ENCODE data around the gene KCNH1.

KCNH1 gene

DNA sequence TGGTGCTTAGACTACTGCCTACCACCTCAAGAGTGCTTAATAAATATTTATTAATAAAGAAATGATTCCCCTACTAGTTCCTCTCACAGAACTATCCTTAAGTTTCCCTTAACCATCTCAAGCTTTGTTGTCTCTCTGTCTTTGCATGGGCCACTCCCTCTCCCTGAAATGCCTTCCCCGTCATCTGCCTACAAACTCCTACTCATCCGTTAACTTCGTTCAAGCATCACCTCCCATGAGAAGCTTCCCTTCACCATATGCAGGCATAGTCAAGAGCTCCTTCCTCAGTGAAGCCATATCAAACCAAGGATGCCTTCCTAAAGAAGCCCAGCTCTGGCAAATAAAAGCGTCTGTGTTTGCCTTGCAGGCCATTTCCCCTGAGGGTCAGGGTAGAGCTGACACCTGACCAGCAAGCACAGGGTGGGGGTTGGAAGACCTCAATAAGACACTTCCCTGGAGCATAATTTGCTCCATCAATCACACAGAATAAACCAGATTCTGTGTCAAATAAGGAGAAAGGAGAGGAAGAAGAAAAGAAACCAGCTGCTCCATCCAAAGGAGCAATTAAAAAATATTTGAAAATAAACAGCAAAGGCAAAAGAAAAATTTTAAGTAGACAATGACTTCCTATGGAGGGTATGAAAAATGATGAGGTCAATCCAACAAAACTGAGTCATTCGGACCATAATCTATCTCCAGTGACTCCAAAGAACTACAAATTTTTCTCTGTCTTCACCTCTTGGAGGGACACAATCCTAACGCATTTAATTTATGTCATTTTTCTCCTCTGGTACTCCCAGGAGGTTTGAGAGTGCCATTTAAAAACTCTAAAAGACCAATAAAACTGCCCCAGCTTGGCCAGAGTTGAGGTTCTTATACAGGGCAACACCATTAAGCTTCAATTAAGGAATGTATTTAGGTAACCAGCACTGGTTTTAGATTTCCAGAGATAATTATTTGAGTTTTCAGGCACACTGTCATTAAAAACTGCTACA is 303.6 kb downstream of the KCNH1 start:
- intact Hi-C loops (cut with DNase I), result no loop called here
- peak in 4 of 42 donors; percentile 17 to 58 (median 30) for DNase-seq

DNA sequence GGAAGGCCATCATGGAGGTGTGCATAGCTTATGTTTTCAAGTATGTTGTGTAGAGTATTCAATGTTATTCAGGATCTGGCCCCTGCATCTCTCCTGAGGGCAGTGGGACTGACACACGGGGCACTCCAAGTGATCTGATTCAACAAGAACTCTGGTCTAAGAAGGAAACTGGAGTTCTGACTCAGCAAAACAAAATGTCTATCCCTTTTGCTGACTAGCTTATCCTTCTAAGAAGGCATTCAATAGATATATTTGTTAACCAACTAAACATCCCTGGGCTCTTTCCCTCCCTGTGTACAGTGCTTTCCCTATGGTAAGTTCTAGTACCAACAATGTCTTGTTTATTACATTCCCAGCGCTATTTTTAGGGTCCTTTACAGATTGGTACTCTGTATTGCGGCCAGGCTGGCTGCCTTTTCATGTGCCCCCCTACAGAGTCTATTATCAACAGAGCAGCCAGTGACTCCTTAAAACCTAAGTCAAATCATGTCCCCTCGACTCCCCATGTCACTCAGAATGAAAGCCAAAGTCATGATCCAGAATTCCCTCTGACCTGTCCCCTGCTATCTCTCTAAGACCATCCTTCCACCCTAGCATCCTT is 304.9 kb downstream of the KCNH1 start:
- DNase-seq, result no peak
- intact Hi-C loops (cut with DNase I), result no loop called here

DNA sequence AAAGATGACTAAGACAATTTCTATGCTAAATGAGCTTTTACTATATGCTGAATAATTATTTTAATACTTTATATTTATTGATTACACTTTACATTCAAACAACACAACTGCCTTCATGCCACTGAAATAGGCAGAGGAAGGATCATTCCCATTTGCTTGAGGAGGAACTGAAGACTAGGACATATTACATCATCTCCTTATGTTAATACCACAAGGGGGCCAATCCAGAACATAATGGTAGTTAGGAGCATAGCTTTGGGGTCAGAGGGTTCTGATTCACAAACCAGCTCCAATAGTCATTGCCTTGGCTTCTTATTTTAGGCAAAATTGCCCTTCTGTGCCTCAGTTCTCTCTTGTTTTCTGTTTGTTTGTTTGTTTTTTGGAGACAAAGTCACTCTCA is 306.5 kb downstream of the KCNH1 start:
- intact Hi-C loops (cut with DNase I), result no loop called here
- DNase-seq, result no peak

DNA sequence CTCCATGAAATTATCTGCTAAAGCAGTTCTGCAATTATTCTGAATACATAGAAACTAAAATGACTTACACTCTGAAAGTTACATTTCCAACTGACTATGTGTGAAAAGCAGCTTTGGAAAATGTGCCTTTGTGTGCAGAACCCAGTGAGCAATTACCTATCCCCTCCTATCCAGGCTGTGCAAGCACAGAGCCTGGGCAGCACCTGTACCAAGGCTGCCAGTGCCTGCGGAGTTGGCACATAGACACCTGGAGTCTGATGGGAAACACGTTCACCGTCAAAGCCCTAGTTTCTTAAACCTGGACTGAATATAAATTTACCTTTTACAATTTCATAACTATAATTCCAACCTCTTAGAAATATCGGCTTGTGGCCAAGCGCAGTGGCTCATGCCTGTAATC is 307.3 kb downstream of the KCNH1 start:
- DNase-seq, result no peak
- intact Hi-C loops (cut with DNase I), result no loop called here

DNA sequence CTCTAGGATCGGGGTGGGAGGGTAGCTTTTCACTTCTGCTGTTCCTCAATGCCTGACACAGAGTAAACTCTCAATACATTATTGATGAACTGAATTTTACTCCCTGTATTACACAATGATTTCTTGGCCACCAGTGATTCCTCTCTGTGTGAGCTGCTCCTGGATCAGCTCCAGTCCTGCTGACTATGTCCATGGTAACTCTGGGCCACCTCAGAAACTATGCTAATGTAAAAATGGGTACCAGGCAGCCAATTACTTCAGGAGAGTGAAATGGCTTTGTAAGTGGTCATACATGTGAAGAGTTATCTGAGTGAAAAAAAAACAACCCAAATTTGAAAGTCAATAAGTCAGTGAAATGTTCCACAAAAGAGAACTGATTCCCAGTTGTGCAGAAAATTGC is 311.0 kb downstream of the KCNH1 start:
- DNase-seq, result peak in 1 of 42 donors; percentile 44
- intact Hi-C loops (cut with DNase I), result no loop called here

DNA sequence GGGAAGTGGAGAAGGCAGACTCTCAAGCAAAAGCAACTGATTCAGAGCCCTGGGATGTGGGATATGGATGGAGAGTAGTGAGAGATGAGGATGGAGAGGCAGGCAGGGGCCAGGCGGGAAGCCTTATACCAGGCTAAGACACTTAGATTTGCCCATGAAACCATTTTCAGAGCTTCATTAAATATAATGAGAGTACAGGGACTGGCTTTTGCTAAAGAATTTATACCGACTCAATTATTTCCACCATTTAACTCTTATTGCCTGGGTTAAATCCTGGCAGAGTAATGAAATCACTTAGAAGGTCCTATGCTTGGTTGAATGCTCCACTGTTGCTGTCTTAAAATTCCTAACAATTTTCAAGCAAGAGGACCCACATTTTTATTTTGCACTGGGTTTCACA is 311.7 kb downstream of the KCNH1 start:
- intact Hi-C loops (cut with DNase I), result no loop called here
- no peak for DNase-seq

DNA sequence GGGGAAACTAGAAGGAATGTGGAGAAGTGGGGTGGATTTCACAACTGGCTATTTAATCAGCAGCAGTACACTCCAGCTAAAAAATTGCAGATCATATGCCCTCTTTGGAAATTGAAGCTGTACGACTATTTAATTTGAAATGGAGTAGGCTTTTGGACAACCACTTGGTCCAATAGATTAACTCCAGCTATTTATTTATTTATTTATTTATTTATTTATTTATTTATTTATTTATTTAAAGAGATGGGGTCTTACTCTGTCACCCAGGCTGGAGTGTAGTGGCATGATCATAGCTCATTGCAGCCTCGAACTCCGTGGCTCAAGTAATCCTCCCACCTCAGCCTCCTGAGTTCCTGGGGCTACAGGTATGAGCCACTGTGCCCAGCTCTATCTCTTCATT is 312.3 kb downstream of the KCNH1 start:
- intact Hi-C loops (cut with DNase I), result no loop called here
- DNase-seq, result no peak

DNA sequence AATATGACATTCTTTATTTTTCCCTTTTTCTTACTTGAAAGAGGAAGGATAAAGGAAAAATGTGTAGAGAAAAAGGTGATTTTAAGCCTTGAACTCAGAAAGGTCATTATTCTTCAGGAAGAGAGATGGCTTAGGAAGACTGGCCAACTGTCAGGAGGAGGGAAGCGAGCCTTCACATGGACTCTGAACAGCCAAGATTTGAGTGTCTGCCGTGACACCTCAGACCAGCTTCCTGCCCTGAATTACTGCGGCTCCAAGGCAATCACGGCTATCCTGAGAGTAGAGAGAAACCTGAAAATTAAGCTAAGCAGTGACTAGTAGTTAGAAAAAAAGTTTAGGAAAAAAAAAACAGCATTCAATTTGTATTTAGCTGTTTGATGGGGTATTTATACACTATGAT is 314.7 kb downstream of the KCNH1 start:
- no peak for DNase-seq
- intact Hi-C loops (cut with DNase I), result no loop called here

DNA sequence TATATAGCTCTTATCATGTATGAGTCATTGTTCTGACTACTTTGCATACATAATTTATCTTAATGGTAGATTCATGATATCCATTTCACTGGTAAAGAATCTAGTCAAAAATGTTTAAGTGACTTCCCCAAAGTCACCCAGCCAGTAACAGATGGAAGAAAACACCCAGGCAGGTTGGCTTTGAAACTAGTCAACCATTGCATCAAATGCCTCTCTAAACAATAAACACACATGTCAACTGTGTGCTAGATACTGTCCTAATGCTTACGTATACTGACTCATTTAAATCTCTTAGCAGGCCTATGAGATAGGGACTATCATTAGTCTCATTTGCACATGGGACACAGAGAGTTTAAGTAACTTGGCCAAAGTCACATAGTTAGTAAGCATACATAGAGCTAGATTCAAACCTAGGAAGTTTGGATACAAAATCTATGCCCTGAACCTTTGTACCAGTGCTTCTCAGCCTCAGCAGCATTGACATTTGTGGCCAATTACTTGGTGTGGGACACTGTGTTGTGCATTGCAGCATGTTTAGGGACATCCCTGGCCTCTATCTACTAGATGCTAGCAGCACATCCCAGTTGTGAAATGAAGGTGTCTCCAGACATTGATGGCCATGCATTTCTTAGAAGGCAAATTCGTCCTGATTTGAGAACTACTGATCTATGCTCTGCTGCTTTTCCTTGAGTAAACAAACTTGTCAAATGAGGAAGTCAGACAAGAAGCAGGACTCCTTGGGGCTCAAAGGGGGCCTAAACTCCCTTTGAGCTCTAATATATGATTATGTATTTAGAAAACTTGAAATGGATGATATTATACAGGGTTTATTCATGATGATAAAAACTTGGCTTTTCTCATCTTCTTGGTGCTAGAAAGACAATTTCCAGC is 316.3 kb downstream of the KCNH1 start:
- no peak for DNase-seq
- intact Hi-C loops (cut with DNase I), result no loop called here

DNA sequence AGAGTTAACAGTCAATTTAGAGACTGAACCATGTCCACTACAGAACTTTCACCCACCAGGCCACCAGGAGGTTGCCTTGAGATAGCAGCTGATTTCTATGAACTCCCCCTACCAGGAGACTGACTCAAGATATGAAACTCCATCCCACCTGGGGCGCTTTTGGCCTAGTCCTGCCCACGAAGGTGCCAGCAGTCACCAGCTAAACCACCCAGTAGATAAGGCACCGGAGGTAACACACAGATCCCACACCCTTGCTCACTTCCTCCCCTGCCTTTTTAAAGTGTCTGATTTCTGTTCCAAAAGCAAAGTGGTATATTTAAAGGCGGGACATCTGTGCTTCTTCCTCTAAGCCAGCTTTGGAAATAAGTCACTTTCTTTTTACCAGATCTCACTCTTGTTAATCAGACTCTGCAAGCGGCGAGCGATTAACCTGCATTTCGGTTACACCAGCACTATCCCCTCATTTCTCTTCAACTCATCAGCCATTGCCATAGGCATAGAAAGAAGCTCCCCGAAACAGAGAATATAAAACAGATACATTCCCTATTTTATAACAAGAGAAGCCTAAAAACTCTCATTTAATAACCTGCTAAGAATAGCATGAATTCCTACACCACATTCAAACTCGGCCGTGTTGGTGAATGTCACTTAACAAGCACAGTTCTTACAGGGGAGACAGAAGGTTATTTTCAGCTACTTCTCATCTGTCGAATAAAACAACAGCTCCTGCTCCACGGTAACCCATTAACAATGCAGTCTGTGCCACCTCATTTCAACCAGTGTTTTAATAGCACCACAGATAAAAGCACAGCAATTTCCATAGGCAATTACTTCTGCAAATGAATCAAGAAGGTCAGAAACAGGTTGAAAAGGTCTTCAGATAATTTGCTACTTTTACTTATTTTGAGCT is 318.1 kb downstream of the KCNH1 start:
- peak in 23 of 42 donors; percentile 8 to 73 (median 39) for DNase-seq
- intact Hi-C loops (cut with DNase I), result no loop called here

DNA sequence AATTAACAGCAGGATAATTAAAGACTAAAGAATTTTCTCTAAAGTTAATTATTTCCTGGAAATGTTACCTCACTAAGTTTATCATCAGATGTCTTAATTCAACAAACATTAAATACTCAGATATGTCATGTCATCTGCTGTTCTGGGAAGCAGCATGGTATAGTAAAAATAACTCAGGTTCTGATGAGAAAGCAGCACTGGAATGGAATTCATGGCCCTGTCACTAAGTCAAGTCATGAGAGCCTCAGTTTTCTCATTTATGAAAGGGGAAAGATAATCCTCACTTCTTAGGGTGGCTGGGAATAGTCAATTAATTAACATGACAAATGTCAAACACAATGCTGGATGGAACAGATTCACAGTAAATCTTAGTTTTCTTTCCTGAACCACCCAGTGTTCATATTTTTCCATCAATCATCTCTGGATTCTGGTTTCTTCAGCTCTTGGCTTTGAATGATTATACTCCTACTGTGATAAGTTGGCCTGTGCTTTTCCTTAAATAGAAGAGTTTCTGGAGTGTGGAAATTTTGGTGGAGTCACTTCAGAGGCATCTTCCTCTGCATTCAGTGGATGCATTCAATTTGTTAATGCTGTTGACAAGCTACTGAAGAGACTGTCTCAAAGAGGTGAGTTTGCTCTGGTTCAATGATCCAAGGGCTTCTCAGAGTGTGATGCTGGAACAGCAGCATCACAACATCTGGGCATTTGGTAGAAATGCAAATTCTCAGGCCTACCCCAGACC is 319.4 kb downstream of the KCNH1 start:
- no peak for DNase-seq
- intact Hi-C loops (cut with DNase I), result no loop called here

DNA sequence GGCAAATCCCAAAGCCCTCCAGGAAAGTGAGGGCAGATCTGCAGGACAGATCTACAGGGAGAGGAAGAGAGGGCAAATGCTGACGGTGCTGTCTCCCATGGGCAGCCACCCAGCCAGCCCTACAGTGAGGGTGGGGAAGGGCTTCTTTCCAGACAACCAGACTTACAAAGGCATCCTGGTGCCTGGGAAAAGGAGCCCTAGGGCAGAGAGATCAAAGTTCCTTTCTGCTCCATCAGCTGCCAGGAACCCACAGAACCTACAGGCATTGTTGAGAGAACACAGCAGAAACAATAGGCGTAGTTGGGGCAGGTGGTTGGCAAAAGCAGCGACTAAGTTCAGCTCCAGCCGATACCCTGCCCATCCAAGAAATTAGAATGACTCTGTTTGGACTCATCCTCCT is 332.4 kb downstream of the KCNH1 start:
- intact Hi-C loops (cut with DNase I), result no loop called here
- no peak for DNase-seq

DNA sequence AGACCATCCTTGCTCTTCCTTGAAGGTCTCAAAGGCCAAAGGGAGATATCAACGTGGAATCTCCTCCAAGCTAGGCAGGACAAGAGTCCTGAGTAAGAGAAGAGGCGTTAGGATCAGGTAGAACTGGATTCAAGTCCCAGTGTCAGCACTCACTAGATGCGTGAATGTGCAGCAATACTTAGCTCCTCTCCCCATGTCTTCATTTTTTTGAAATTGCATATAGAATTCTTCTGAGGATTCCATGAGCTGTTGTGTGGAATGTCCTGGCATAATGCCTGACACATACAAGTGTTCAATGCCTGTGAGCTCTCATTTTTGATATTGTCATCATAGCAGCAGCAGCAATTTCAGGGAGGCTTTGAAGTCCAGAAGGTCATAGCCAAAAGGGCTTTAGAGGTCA is 333.2 kb downstream of the KCNH1 start:
- intact Hi-C loops (cut with DNase I), result no loop called here
- DNase-seq, result no peak

DNA sequence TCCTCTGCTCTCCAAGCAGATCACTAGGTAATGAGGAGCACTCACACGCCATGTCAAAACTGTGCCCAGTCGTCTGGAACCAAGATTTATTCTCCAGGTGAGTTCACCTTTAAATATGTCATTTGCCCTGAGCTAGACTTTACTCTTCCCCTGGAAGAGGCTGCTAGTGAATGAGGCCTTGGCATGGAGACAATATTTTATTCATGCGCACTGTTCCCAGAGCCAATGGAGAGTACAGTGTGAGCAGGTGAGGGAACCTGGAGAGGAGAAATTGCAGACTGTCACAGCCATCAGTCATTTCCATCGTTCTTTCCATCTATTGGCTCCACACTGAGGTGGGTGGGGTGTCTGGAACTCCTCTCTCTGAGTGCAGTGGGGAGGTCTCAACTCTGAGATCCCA is 333.6 kb downstream of the KCNH1 start:
- intact Hi-C loops (cut with DNase I), result no loop called here
- no peak for DNase-seq

DNA sequence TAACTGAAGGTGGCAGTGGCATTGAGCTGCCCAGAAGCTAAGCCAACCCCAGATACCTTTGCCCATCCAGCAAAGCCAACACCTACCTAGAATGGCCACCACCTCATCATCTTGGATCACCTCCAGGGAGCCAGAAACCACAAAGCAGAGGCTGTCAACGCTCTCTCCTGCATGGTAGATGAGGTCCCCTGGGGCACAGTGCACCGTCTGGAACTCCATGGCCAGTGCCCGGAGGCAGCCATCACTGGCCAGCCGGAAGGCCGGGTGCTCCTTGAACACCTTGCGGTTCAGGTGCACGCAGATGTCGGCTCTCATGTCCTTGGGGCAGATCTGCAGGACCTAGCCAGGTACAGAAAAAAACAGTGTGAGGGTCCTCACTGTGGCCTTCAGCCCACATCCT is 336.5 kb downstream of the KCNH1 start:
- DNase-seq, result no peak

DNA sequence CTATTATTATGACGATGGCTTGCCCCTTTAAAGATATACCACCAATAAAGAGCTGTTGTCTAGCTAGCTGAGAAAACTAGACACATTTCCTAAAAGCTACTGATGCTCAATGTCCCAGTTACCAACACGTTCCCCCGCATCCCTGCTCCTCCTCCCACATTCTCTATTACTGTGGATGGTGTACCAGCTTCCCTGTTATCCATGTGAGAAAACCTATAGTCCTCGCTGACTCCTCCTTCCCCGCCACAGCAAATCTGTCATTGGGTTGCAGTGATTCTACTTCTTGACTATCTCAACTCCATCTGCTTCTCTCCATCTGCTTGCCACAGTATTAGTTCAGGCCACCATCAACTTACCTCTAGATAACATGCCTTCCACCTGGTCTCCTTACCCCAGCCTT is 337.5 kb downstream of the KCNH1 start:
- peak in 34 of 42 donors; percentile 4 to 84 (median 48) for DNase-seq

More for the DNA sequence above, 336.5 kb downstream of the KCNH1 start:
- intact Hi-C loops (cut with DNase I), result no loop called here

DNA sequence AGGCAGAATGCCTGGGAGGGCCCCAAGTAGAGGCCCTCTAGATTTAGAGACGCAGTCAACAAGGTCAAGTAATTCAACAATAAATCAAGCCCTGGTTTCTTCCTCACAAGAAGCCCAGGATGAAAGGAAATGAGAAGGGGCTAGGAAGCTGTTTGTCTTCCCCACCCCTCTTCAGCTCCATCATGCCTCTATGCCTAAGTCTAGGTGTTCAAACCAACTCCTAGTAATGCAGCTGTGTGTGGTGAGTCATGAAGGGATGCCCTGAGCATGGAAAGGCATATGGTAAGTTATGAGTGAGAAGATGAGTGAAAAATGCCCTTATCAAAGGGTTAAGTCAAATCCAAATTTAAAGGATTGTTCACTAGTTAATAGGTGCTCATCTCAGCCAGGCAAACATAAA is 339.5 kb downstream of the KCNH1 start:
- intact Hi-C loops (cut with DNase I), result no loop called here
- DNase-seq, result no peak

More for the DNA sequence above, 337.5 kb downstream of the KCNH1 start:
- intact Hi-C loops (cut with DNase I), result no loop called here

Data from head of caudate nucleus (tissue), 42 donors.